ENCODE results near the gene RNF103. TPM values are rescaled to one million over a fixed set of nuclear protein-coding genes. Genes with fewer than 3 reads are reported as not detected.

The RNF103 gene
- total and polyA plus RNA-seq, 3 donors from 2014 or later: 48.2 to 59.7 (median 53.7) TPM

DNA sequence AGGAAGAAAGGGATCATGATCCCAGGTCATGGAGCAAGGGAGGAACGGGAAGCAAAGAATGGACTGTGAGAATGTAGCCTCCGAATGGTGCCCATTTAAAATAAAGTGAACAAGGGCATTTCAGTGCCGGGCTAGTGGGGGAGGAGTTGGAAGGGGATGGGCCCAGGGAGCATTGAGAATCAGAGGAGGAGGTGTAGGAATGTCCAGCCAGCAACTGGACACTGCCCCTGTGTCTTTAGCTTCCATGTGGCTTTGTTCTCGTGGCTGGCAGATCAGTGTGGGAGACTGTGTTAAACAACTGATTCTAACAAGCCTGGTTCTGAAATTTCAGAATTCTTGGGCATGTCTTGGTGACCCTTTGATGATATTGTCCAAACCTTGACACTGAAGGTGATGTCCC, 1.4 kb upstream of the RNF103 start:
- H3K27ac ChIP-seq: peak overlapping the region; percentile 23 to 96
- peak; percentile 76 for DNase-seq
- peaks cover 17% of the 10 kb centered on the region for H3K4me1 ChIP-seq
- WGBS, 2 donors: 33 to 46% methylated on average over 4 of the region's 4 CpGs
- no peaks in the 10 kb centered on the region for H3K9me3 ChIP-seq
- H3K27me3 ChIP-seq: no peaks in the 10 kb centered on the region
- TF ChIP-seq POLR2A (IDR thresholded peaks at IDR 0.05): no peak
- TF ChIP-seq, protein P1, sequence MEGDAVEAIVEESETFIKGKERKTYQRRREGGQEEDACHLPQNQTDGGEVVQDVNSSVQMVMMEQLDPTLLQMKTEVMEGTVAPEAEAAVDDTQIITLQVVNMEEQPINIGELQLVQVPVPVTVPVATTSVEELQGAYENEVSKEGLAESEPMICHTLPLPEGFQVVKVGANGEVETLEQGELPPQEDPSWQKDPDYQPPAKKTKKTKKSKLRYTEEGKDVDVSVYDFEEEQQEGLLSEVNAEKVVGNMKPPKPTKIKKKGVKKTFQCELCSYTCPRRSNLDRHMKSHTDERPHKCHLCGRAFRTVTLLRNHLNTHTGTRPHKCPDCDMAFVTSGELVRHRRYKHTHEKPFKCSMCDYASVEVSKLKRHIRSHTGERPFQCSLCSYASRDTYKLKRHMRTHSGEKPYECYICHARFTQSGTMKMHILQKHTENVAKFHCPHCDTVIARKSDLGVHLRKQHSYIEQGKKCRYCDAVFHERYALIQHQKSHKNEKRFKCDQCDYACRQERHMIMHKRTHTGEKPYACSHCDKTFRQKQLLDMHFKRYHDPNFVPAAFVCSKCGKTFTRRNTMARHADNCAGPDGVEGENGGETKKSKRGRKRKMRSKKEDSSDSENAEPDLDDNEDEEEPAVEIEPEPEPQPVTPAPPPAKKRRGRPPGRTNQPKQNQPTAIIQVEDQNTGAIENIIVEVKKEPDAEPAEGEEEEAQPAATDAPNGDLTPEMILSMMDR (IDR thresholded peaks at IDR 0.05): no peak
- intact Hi-C loops (cut with DNase I; ENCODE audit: low total_unique reads): no loop called here
- no peaks in the 10 kb centered on the region for H3K36me3 ChIP-seq (ENCODE audit: low read depth, missing control alignments)
- peak overlapping the region in 1 of 2 donors; percentile 83 for H3K4me3 ChIP-seq

DNA sequence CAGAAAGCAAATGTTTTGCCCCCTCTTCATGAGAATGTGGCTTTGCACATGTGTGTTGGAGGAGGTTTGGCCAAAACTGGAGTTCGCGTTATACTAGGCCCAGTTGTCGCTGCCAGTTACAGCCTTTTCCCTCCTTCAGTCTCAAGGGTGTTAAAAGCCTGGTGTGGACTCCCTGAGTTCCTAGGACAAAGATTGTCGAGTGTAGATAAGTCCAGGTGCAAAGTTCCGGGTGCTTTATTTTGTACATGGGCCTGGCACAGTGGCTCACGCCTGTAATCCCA, 542 bp upstream of the RNF103 start:
- TF ChIP-seq POLR2A (IDR thresholded peaks at IDR 0.05): no peak
- TF ChIP-seq, protein P1 (IDR thresholded peaks at IDR 0.05): no peak
- peak; percentile 33 for DNase-seq

DNA sequence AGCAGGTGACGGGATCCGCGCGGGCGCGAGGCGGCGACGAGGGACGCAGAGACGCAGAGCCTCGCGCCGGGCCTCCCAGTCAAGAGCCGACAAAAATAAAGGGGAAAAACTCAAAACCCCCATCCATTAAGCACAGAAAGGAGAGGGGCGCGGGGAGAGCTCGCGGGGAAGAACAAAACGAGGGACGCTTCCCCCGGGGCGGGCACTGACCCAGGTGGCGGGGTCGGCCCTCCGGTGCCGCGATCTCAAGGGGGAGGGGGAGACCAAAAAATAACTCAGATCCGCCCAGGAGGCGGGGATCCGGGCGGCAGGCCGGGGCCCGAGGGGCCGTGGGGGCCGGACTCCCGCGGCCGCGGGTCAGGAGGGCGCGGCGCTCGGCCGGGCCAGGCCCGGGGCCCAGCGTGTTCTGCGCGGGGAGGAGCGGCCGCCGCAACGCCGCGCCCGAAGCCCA, 597 bp downstream of the RNF103 start:
- peak overlapping the region; percentile 96 for H3K27ac ChIP-seq
- no peaks in the 10 kb centered on the region for H3K9me3 ChIP-seq
- DNase-seq: peak; percentile 44
- H3K36me3 ChIP-seq (ENCODE audit: low read depth, missing control alignments): no peaks in the 10 kb centered on the region
- no peaks in the 10 kb centered on the region for H3K27me3 ChIP-seq
- 1% methylated on average over 18 to 47 of the region's 56 CpGs for WGBS, 2 donors
- intact Hi-C loops (cut with DNase I; ENCODE audit: low total_unique reads): no loop called here
- H3K4me3 ChIP-seq: peak overlapping the region; percentile 83
- peaks cover 12% of the 10 kb centered on the region for H3K4me1 ChIP-seq
- TF ChIP-seq, protein P1 (IDR thresholded peaks at IDR 0.05): no peak
- TF ChIP-seq POLR2A (IDR thresholded peaks at IDR 0.05): no peak

More for the DNA sequence above, 542 bp upstream of the RNF103 start:
- WGBS, 2 donors: 62 to 75% methylated on average over 6 of the region's 6 CpGs
- H3K36me3 ChIP-seq (ENCODE audit: low read depth, missing control alignments): no peaks in the 10 kb centered on the region
- H3K27me3 ChIP-seq: no peaks in the 10 kb centered on the region
- peak overlapping the region; percentile 95 to 96 for H3K27ac ChIP-seq
- H3K4me3 ChIP-seq: peak overlapping the region; percentile 83
- no peaks in the 10 kb centered on the region for H3K9me3 ChIP-seq
- intact Hi-C loops (cut with DNase I; ENCODE audit: low total_unique reads): no loop called here
- H3K4me1 ChIP-seq: peaks cover 17% of the 10 kb centered on the region

DNA sequence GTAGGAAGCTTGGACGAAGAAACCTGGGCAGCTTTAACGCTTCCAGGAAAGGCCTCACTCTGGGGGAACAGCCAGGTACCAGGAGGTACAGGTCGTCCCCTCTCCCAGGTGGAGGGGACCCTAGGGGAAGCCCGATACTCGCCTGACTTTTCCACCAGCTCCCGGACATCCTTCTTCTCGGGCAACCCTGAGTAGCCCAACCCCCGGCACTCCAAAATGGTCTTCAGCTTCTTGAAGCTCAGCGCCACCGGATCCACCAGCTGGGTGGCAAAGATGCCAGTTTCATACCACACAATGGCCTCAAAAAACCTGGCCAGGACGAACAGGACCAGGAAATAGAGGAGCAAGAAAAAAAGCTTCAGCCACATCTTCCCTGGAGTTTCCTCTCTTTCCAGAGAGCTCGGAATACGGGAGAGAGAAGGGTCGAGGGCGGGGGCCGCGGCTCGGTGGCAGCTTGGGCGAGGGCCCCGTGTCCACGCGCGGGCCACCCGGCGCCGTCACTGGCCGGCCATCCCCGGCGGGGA, 1.1 kb downstream of the RNF103 start:
- Histone ChIP-seq H3K36me3 (ENCODE audit: low read depth, missing control alignments) (no peaks in the 10 kb centered on the region), H3K4me3 (peak overlapping the region; percentile 83), H3K9me3 (no peaks in the 10 kb centered on the region), H3K4me1 (peaks cover 12% of the 10 kb centered on the region), H3K27ac (peak overlapping the region; percentile 96), H3K27me3 (no peaks in the 10 kb centered on the region)
- no peak for TF ChIP-seq POLR2A (IDR thresholded peaks at IDR 0.05)
- TF ChIP-seq, protein P1 (IDR thresholded peaks at IDR 0.05): no peak
- 0% methylated on average over 22 to 29 of the region's 29 CpGs for WGBS, 2 donors
- DNase-seq: peak; percentile 42
- intact Hi-C loops (cut with DNase I; ENCODE audit: low total_unique reads): no loop called here

DNA sequence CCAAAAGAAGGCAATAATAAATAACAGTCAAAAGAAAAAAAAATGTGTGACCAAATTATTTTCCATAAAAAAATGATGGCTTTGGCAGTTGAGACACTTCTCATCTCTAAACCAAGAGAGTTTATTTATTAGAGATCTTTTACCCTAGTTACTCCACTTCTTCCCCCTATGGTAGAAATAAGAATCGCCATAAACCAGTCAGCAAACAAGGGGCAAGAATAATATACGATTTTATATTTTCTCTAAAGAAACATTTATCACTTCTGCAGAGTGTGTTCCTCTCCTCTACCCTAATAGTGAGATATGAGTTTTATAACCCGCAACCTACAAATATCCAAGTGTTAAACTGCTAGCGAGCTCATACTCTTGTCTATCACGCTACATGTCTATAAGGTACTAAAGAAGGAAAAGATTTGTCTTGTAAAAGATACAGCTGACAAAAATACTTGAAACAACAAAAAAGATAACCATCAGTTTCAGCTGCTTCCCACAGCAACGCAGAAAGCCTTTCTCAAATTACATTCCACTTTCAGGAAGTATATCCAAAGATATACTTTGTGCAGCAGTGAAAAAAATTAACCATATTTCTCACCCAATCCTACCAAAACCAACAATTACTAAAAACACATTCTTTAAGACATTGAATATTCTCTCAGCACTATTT, 2.3 kb downstream of the RNF103 start:
- no peaks in the 10 kb centered on the region for H3K9me3 ChIP-seq
- peak overlapping the region in 1 of 2 donors; percentile 96 for H3K27ac ChIP-seq
- WGBS, 2 donors: 9 to 10% methylated on average over 6 of the region's 6 CpGs
- intact Hi-C loops (cut with DNase I; ENCODE audit: low total_unique reads): no loop called here
- H3K4me1 ChIP-seq: peaks cover 12% of the 10 kb centered on the region
- TF ChIP-seq, protein P1 (IDR thresholded peaks at IDR 0.05): no peak
- no peak for TF ChIP-seq POLR2A (IDR thresholded peaks at IDR 0.05)
- DNase-seq: no peak
- H3K4me3 ChIP-seq: peak overlapping the region; percentile 83
- no peaks in the 10 kb centered on the region for H3K27me3 ChIP-seq
- no peaks in the 10 kb centered on the region for H3K36me3 ChIP-seq (ENCODE audit: low read depth, missing control alignments)

All from testis (tissue), 3 donors.